Stimulated activated CD8-positive, alpha-beta memory T cell treated with anti-CD3 and anti-CD28 coated beads, Interleukin-7, amount 100 ng/mL, for 4 hours (primary cell): ENCODE data around the gene ATPAF2.
A peak's percentile ranks its signal among the peaks of the same experiment; 100 is the strongest.

Source experiments
- DNase-seq, 2 donors: peaks; one replicate each; pipeline ENCODE4 v3.0.0-alpha.2; 2020; ENCODE audit warnings: low read depth in 2 of 2

The ATPAF2 gene

DNA sequence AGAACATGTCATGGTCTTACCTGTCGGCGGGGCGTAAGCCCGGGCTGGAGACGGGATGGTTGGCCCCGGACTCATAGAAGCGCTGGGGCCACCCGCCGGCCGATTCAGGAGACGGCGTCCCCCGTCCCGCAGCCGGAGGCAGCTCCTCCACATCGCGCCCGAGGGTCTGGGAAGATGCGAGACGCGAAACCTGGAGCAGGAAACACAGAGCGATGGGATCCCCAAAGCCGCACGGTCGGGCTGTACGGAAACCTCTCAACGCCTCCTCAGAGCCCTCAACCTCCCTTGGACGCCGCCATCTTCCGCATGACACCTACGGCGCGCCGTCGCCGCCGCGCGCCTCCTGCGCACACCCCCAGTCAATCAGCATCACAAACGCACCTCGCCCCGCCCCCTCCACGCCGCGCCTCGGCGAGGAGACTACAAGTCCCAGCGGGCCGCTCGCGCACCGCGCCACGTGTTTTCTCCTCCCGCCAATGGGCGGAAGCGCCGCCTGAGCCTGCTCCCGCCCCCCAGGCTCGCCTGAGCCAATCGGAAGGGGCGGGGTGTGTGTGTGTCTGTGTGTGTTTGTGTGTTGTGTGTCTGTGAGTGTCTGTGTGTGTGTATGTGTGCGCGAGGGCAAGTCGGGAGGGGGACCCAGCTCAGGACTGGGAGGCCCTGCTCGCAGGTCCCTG, at the start of gene ATPAF2, which contains the start of gene GID4:
TSS of gene ATPAF2 (minus strand) at position 308 of the 674 bp plus-strand sequence. CDS start at position 153, 155 bp downstream.
TSS of gene GID4 (plus strand) at position 548 of the 674 bp plus-strand sequence. CDS start at position 605, 57 bp downstream.
- peak; percentile 99 to 100 for DNase-seq

DNA sequence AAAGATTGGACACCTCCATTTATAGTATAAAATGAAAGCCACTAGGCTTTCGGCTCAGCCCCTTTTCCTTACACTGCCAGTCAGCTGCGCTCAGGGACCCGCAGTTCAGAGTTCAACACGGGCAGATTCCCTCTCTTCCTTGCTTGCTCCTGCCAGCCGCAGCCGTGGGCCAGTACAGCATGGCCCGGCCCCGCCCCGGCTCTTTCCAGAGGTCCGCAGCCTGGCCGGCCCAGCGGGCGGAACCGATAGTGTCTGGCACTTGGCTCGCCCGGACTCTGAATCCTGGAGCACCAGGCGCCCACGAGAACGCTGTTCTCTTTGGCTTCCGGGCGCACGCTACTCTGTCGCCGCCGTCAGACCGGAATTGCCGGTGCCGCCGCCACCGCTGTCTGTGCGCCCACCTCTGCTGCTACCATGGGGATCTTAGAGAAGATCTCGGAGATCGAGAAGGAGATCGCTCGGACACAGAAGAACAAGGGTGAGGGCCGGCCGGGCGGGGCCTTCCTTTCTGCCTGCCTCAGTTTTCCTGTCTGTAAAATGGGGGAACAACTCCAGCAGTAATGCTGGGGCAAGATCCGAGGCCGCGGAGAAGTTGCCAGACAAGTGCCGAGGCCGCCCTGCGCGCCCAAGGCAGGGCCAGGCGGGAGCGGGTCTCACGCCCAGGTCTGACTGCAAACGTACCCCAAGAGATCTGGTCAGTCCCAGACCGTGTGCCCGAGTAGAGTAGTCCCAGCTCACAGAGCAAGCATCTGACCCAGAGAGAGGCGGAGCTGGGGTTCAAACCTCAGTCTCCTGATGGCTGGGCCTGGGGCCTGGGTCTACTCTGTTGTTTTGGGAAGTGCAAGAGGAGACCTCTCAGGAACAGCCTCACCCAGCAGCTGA, 48.9 kb upstream of the ATPAF2 start, which contains the start of gene DRG2:
TSS of gene DRG2 (plus strand) at position 339 of the 882 bp plus-strand sequence. CDS start at position 415, 76 bp downstream.
- peak; percentile 70 to 78 for DNase-seq

DNA sequence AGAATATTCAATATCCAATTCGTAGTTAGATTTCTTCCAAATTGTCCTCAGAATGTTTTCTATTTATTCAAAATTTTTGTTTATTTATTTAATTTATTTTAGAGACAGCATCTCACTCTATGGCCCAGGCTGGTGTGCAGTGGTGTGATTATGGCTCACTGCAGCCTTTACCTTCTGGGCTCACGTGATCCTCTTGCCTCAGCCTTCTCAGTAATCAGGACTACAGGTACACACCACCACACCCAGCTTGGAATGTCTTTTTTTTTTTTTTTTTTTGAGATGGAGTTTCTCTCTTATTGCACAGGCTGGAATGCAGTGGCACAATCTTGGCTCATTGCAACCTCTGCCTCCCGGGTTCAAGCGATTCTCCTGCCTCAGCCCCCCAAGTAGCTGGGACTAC, 45.3 kb upstream of the ATPAF2 start:
- DNase-seq = no peak

GRCh38 chr17:18079543-18079942, 40.6 kb upstream of the ATPAF2 start:
- no peak for DNase-seq

- no peak for DNase-seq
Observed at GRCh38 chr17:18076936-18077335, 38.0 kb upstream of the ATPAF2 start.

- DNase-seq = no peak
Observed at GRCh38 chr17:18074566-18075272, 35.8 kb upstream of the ATPAF2 start.

GRCh38 chr17:18071751-18072150, 32.8 kb upstream of the ATPAF2 start:
- no peak for DNase-seq

GRCh38 chr17:18070861-18071340, 31.9 kb upstream of the ATPAF2 start:
- no peak for DNase-seq

DNA sequence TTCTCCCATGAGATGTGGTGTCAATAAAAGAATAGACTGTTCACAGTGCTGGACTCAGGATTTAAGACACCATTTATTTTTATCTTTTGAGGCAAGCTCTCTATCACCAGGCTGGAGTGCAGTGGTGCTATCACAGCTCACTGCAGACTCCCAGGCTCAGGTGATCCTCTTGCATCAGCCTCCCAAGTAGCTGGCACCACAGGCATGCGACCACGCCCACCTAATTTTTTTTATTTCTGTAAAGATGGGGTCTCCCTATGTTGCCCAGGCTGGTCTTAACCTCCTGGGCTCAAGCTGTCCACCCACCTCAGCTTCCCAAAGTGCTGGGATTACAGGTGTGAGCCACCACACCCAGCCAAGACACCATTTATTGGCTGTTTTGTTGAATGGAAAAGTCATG, 30.1 kb upstream of the ATPAF2 start:
- no peak for DNase-seq

GRCh38 chr17:18066866-18067265, 27.9 kb upstream of the ATPAF2 start:
- DNase-seq = no peak

DNA sequence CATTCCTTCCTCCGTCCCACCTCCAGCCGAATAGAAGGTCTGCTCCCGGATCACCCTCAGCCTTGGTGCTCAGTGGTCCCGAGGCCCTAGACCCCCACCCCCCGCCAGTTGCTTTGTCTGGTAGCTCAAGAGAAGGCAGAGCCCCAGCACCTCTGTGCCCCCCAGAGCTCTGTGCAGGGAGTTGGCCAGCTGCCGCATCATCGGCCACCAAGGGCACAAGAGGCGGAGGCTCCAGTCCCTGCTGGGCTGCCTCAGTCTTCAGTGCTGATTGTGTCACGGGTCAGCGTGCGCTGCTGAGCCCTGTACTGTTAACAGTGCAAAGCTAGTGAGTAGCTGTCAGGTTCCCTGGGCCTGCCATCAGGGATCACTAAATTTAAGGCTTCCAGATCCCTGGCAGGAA, 26.6 kb upstream of the ATPAF2 start:
- DNase-seq = no peak

DNA sequence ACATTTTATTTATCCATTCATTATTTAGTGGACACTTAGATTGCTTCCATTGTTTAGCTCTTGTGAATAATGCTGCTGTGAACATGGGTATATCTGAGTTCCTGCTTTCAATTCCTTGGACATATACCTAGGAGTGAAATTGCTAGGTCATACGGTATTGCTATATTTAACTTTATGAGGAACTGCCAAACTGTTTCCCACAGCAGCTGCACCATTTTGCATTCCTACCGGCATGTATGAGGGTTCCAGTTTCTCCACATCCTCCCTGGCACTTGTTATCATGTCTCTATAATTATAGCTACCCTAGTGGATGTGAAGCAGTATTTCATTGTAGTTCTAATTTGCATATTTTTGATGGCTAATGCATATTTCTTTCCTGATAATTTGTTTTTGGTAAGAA, 25.1 kb upstream of the ATPAF2 start:
- DNase-seq = no peak

DNA sequence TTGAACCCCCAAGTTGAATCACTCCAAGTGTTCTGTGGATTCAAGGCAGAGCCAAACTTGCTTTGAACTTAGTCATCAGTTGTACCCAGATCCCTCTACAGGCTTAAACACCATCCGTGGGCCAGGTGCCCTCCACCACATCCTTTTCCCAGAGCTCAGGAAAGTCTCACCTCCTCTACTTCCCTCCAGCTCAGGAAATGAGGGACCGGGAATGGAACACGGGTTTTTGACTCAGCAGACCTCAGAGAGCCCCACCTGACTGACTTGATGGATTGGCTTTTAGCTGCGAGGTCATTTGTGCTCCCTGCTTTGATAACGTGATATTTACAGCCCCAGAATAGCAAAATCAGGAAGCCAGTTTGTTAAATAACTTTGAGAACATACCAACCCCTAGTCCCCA, 20.3 kb upstream of the ATPAF2 start:
- no peak for DNase-seq

GRCh38 chr17:18056214-18056613, 17.2 kb upstream of the ATPAF2 start:
- DNase-seq = no peak

GRCh38 chr17:18055597-18055996, 16.6 kb upstream of the ATPAF2 start:
- no peak for DNase-seq

DNA sequence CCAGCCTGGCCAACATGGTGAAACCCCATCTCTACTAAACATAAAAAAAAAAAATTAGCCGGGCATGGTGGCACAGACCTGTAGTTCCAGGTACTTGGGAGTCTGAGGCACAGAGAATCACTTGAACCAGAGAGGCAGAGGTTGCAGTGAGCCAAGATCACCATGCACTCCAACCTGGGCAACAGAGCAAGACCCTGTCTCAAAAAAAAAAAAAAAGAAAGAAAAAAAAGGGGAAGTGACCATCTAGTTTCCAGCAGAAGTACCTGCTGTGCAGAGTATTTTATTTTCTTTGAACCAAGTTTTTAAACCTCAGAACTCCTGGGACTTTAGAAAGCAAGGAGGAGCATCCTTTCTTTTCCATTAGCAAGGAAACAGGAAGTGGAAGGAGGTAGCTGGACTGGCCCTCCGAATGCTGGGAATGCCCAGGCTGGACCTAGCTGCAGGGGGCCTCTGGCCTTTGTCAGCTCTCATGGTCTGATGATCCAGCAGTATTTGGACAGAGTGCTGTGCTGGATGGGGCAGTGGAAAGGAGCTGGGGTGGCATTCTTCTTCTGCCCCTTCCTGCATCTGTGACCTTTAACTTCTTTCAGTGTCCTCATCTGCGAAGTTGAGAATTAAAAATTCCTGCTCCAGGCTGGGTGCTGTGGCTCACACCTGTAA, 6.9 kb upstream of the ATPAF2 start:
- DNase-seq = no peak

DNA sequence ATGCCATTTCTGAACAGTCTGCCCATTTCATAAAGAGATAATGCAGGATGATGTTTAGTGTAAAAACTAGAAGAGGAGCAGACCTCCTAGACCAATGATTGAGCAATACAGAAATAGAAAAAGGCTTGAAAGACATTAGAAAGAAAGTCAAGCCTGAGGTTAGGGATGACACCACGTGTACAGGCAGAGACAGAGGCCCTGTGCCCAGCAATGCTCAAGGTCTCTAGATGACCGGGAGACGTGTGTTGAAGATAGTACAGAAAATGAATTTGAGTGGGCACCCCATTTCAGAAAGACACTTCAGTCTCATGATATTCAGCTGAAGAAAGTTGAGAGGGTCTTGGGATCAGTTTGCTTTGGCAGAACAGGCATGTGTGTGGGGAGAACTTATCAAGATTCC, 5.6 kb upstream of the ATPAF2 start:
- no peak for DNase-seq

- DNase-seq = no peak
Observed at GRCh38 chr17:18043491-18043890, 4.5 kb upstream of the ATPAF2 start.

- DNase-seq = no peak
Observed at GRCh38 chr17:18042983-18043382, 4.0 kb upstream of the ATPAF2 start.

DNA sequence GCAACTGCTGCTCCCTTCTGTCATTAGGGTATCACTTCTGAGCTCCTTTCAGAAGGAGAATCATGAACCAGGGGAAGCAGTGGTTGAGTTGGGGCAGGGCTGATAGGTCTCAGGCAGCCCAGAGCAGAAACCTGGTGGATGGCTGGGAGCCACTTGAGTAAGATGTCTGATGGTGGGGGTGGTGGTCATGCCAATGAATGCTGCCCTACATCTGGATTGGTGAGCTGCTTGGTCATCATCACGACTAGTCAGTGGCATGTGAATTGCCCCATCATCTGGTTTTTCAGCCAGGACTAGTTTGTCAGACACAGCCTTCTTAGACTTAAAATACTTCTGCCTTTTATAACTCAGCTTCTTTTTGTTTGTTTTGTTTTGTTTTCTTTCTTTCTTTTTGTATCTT, 2.8 kb upstream of the ATPAF2 start:
- DNase-seq = no peak

DNA sequence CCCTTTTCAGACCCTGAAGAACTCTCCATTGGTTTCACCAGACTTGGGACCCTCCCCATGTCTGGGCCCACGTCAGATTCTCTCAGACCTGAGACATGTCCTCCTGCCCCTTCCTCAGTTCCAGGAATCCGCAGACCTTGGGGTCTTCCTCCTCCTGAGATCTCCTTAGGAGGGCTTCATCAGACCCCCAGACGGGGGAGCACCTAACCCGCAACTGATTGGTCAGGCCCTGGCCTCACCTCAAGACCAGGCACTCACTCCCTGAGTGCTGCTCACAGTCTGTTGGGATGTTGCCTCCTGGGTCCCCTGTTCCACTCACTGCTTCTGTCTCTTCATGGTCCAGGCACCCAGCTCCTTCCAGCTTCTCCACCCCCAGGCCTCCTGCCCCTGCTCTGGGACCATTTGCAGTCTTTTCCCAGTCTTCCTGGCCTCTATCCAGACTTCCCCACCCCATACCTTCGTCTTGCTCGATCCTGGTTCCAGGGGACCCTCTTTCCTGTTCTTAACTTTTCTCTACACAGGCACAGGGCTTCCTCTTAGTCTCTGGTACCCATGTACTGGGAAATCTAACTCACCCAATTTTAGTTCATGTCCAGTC, 1.4 kb upstream of the ATPAF2 start:
- no peak for DNase-seq
